ENCODE data around the gene ALMS1. TPM values are rescaled to one million over a fixed set of nuclear protein-coding genes. Genes with fewer than 3 reads are reported as not detected.
A peak's percentile ranks its signal among the peaks of the same experiment; 100 is the strongest.
"Not testable (repeated sequence)": the region's sequence is repeated elsewhere in the genome, so short reads cannot be mapped to it uniquely, and the experiment has no call there.

ALMS1 gene
- total RNA-seq, 1 experiment from 2014 or later, result 84.7 TPM

DNA sequence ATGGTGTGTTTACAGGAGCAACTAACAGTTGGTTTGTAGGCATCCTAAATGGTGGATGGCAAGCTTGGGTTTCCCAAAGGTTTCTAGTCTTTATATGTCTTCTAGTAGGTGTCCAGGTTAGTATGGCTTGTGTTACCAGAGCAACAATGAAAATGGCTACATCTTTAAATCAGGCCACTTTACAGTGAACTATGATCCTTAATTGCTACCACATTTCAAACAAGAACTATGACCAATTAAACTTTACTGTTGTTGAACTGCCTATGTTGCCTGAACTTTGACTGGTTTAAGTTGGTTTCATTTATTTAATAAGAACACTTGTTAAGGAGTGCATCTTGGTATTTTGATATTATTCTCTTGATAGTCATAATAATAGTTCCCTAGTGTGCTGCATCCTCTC lies 251.3 kb downstream of the ALMS1 start:
- not testable (repeated sequence) for DNase-seq

DNA sequence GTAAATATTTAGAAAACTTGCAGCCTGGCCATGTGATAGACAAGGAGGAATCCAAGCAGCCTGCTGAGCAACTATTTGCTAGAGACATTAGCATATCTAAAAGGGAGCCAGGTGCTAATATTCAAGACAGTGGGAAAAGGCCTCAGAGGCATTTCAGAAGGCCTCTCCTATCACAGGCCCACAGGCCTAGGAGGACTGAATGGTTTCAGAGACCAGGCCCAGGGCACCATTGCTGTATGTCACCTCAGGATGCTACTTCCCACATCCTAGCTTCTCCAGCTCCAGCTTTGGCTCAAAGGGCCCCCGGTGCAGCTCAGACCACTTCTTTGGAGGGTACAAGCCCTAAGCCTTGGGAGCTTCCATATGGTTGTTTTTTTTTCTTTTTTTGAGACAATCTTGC lies 252.8 kb downstream of the ALMS1 start:
- Histone ChIP-seq H3K4me1 (ENCODE audit: low read length) (no peaks in the 10 kb centered on the region), H3K27ac (ENCODE audit: low read length) (no peak overlapping the region), H3K36me3 (ENCODE audit: insufficient read depth, low read length) (no peaks in the 10 kb centered on the region), H3K4me2 (ENCODE audit: low read depth, low read length, poor library complexity, severe bottlenecking) (no peak overlapping the region), H3K79me2 (ENCODE audit: low read length) (no peaks in the 10 kb centered on the region), H3K4me3 (ENCODE audit: low read length) (no peak overlapping the region), H3K27me3 (ENCODE audit: low read length) (no peaks in the 10 kb centered on the region), H3K9me3 (ENCODE audit: low read length) (no peaks in the 10 kb centered on the region), H2AFZ (ENCODE audit: low read length) (no peak overlapping the region), H4K20me1 (ENCODE audit: insufficient read depth, low read depth, low read length) (no peaks in the 10 kb centered on the region), H3K9me2 (replicated peaks; ENCODE audit: insufficient read depth, low read length) (no peaks in the 10 kb centered on the region), H3K9ac (ENCODE audit: low read length) (no peak overlapping the region)
- DNase-seq, result no peak

More for the DNA sequence above, 251.3 kb downstream of the ALMS1 start:
- H3K36me3 ChIP-seq (ENCODE audit: insufficient read depth, low read length); H3K27me3 ChIP-seq (ENCODE audit: low read length); H3K9me2 ChIP-seq (replicated peaks; ENCODE audit: insufficient read depth, low read length); H3K4me3 ChIP-seq (ENCODE audit: low read length); H3K4me2 ChIP-seq (ENCODE audit: low read depth, low read length, poor library complexity, severe bottlenecking); H3K4me1 ChIP-seq (ENCODE audit: low read length); H3K79me2 ChIP-seq (ENCODE audit: low read length); H2AFZ ChIP-seq (ENCODE audit: low read length); H3K9ac ChIP-seq (ENCODE audit: low read length); H4K20me1 ChIP-seq (ENCODE audit: insufficient read depth, low read depth, low read length); H3K27ac ChIP-seq (ENCODE audit: low read length); H3K9me3 ChIP-seq (ENCODE audit: low read length): not testable (repeated sequence)

DNA sequence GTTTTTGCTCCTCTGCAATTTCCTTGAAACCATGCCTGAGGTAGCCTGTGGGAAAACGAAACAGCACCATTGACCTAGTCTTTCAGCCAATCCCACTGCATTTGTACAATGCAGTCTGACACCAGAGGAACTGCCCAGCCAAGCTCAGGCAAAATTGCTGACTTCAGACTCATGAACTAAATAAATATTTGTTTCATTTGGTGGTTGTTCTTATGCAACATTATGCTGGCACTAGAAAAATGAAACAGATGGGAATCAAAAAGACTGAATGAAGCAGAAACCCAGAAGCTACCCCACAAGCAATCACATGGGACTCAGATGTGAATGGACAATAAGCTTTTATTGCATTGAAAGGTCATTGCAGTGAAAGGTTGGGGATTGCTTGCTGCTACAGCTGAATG lies 254.9 kb downstream of the ALMS1 start:
- H3K79me2 ChIP-seq (ENCODE audit: low read length), result no peaks in the 10 kb centered on the region
- DNase-seq, result no peak
- H3K4me3 ChIP-seq (ENCODE audit: low read length), result no peak overlapping the region
- no peak overlapping the region for H2AFZ ChIP-seq (ENCODE audit: low read length)
- no peaks in the 10 kb centered on the region for H3K27me3 ChIP-seq (ENCODE audit: low read length)
- no peak overlapping the region for H3K9ac ChIP-seq (ENCODE audit: low read length)
- no peak overlapping the region for H3K27ac ChIP-seq (ENCODE audit: low read length)
- H3K36me3 ChIP-seq (ENCODE audit: insufficient read depth, low read length), result no peaks in the 10 kb centered on the region
- H3K4me2 ChIP-seq (ENCODE audit: low read depth, low read length, poor library complexity, severe bottlenecking), result no peak overlapping the region
- no peaks in the 10 kb centered on the region for H3K9me3 ChIP-seq (ENCODE audit: low read length)
- no peaks in the 10 kb centered on the region for H3K4me1 ChIP-seq (ENCODE audit: low read length)
- H3K9me2 ChIP-seq (replicated peaks; ENCODE audit: insufficient read depth, low read length), result no peaks in the 10 kb centered on the region
- no peaks in the 10 kb centered on the region for H4K20me1 ChIP-seq (ENCODE audit: insufficient read depth, low read depth, low read length)

DNA sequence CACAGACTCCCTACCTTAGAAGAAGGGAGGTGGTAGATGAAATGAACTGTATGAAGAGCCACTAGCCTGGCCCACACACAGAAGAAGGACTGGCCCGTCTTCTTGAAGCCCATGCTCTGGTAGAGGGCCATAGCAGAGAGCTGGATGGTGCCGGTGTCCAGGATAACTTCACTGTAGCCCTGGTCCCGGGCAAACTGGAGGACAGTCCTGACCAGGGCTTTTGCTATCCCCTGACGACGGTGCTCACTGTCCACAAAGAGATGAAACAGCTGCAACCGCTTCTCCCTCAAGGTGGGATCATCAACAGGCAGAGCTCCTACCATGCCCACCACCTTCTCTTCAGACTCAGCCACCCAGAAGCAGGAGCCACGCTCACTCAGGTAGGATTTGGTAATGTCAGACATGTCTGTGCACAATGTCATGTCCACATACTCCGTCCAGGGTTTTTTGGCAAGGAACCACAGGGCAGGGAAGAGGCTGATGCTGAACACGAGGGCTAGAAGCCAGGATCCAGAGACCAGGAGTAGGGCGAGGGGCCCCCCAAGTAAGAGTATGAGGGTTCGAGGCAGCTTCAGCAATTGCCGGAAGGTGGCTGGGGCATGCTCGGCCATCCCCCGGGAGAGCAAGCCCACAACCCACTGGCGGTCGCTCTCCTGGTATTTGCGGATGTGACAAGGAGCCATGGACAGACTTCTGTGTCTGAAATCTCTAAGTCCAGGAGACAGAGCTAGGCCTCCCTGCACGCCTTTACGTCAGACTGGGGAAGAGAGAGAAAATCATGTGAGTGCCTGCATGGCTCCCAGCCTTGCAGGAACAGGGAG lies 255.5 kb downstream of the ALMS1 start:
- no peak overlapping the region for H3K27ac ChIP-seq (ENCODE audit: low read length)

DNA sequence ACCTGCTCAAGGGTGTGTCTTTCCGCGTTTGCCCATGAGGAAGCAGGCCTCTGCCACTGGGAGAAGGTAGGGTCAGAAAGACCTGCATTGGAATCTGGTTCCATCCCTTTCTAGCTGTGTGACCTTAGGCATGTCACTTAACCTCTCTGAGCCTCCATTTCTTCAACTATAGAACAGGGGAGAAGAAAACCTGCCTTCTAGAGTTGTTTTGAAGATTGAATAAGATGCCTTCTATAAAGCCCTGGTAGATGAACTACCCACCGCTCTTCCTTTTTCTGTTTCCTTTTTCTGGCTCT lies 256.1 kb downstream of the ALMS1 start:
- Histone ChIP-seq H4K20me1 (ENCODE audit: insufficient read depth, low read depth, low read length) (no peaks in the 10 kb centered on the region), H3K27ac (ENCODE audit: low read length) (no peak overlapping the region), H3K27me3 (ENCODE audit: low read length) (no peaks in the 10 kb centered on the region), H2AFZ (ENCODE audit: low read length) (no peak overlapping the region), H3K9ac (ENCODE audit: low read length) (no peak overlapping the region), H3K4me2 (ENCODE audit: low read depth, low read length, poor library complexity, severe bottlenecking) (no peak overlapping the region), H3K9me3 (ENCODE audit: low read length) (no peaks in the 10 kb centered on the region), H3K36me3 (ENCODE audit: insufficient read depth, low read length) (no peaks in the 10 kb centered on the region), H3K4me1 (ENCODE audit: low read length) (no peaks in the 10 kb centered on the region), H3K4me3 (ENCODE audit: low read length) (no peak overlapping the region), H3K9me2 (replicated peaks; ENCODE audit: insufficient read depth, low read length) (no peaks in the 10 kb centered on the region), H3K79me2 (ENCODE audit: low read length) (no peaks in the 10 kb centered on the region)
- DNase-seq, result no peak

More for the DNA sequence above, 255.5 kb downstream of the ALMS1 start:
- Histone ChIP-seq H3K9me2 (replicated peaks; ENCODE audit: insufficient read depth, low read length) (no peaks in the 10 kb centered on the region), H3K9me3 (ENCODE audit: low read length) (no peaks in the 10 kb centered on the region), H3K79me2 (ENCODE audit: low read length) (no peaks in the 10 kb centered on the region), H3K4me3 (ENCODE audit: low read length) (no peak overlapping the region), H4K20me1 (ENCODE audit: insufficient read depth, low read depth, low read length) (no peaks in the 10 kb centered on the region), H3K27me3 (ENCODE audit: low read length) (no peaks in the 10 kb centered on the region), H3K36me3 (ENCODE audit: insufficient read depth, low read length) (no peaks in the 10 kb centered on the region), H2AFZ (ENCODE audit: low read length) (no peak overlapping the region), H3K4me2 (ENCODE audit: low read depth, low read length, poor library complexity, severe bottlenecking) (no peak overlapping the region), H3K4me1 (ENCODE audit: low read length) (no peaks in the 10 kb centered on the region), H3K9ac (ENCODE audit: low read length) (no peak overlapping the region)
- no peak for DNase-seq

DNA sequence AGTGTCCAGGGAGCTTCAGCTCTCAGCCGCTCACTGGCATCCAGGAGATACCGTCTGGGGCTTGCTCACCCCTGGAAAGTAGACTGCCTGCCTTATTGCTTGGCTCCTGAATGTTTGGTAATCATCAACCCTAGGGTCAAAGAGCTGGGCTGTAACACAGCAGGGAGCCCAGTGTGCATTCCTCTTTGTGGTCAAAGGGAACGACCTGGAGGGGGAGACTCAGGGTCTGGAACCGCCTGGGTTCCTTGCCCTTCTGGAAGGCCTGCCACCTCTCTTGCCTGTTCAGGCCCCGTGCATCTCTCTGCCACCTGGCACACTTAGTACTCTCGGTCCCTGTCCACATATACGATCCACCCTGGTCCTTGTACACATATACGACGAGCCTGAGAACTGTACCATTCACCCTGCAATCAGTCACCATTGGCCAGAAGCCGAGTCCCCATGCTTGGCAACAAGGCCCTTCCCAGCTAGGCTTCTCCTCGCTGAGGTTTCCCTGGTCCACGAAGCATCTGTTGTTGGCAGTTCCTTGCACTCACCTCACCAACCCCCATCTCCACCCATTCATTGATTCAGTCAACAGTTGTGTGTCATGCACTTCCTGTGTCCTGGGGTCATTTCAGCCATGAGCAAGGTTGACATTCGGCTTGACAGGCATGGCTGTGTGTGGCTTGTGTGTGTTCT lies 256.8 kb downstream of the ALMS1 start, which contains the start of gene NAT8:
NAT8 (minus strand) TSS at position 85 of the 681 bp plus-strand sequence. CDS start 794 bp downstream, outside the sequence.
- H3K4me3 ChIP-seq (ENCODE audit: low read length), result no peak within 1 kb of the TSS
- no peaks in the 10 kb centered on the region for H3K79me2 ChIP-seq (ENCODE audit: low read length)
- H3K9me2 ChIP-seq (replicated peaks; ENCODE audit: insufficient read depth, low read length), result no peaks in the 10 kb centered on the region
- H2AFZ ChIP-seq (ENCODE audit: low read length), result no peak within 1 kb of the TSS
- no peaks in the 10 kb centered on the region for H4K20me1 ChIP-seq (ENCODE audit: insufficient read depth, low read depth, low read length)
- no peak within 1 kb of the TSS for H3K9ac ChIP-seq (ENCODE audit: low read length)
- H3K27ac ChIP-seq (ENCODE audit: low read length), result no peak within 1 kb of the TSS
- no peak within 1 kb of the TSS for H3K4me2 ChIP-seq (ENCODE audit: low read depth, low read length, poor library complexity, severe bottlenecking)
- H3K9me3 ChIP-seq (ENCODE audit: low read length), result no peaks in the 10 kb centered on the region
- no peaks in the 10 kb centered on the region for H3K4me1 ChIP-seq (ENCODE audit: low read length)
- no peak for DNase-seq
- H3K36me3 ChIP-seq (ENCODE audit: insufficient read depth, low read length), result no peaks in the 10 kb centered on the region
- no peaks in the 10 kb centered on the region for H3K27me3 ChIP-seq (ENCODE audit: low read length)

DNA sequence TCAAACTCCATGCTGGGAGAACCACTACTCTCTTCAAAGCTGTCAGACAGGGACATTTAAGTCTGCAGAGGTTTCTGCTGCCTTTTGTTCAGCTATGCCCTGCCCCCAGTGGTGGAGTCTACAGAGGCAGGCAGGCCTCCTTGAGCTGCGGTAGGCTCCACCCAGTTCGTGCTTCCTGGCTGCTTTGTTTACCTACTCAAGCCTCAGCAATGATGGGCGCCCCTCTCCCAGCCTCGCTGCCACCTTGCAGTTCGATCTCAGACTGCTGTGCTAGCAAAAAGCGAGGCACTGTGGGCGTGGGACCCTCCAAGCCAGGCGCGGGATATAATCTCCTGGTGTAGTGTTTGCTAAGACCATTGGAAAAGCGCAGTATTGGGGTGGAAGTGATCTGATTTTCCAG lies 262.1 kb downstream of the ALMS1 start:
- not testable (repeated sequence) for H3K9me3 ChIP-seq (ENCODE audit: low read length); H3K36me3 ChIP-seq (ENCODE audit: insufficient read depth, low read length); H3K9ac ChIP-seq (ENCODE audit: low read length); H3K4me3 ChIP-seq (ENCODE audit: low read length); H3K79me2 ChIP-seq (ENCODE audit: low read length); H3K4me1 ChIP-seq (ENCODE audit: low read length); H2AFZ ChIP-seq (ENCODE audit: low read length); H3K27ac ChIP-seq (ENCODE audit: low read length); H3K9me2 ChIP-seq (replicated peaks; ENCODE audit: insufficient read depth, low read length); H3K27me3 ChIP-seq (ENCODE audit: low read length); H4K20me1 ChIP-seq (ENCODE audit: insufficient read depth, low read depth, low read length); H3K4me2 ChIP-seq (ENCODE audit: low read depth, low read length, poor library complexity, severe bottlenecking)
- peak; percentile 46 for DNase-seq

DNA sequence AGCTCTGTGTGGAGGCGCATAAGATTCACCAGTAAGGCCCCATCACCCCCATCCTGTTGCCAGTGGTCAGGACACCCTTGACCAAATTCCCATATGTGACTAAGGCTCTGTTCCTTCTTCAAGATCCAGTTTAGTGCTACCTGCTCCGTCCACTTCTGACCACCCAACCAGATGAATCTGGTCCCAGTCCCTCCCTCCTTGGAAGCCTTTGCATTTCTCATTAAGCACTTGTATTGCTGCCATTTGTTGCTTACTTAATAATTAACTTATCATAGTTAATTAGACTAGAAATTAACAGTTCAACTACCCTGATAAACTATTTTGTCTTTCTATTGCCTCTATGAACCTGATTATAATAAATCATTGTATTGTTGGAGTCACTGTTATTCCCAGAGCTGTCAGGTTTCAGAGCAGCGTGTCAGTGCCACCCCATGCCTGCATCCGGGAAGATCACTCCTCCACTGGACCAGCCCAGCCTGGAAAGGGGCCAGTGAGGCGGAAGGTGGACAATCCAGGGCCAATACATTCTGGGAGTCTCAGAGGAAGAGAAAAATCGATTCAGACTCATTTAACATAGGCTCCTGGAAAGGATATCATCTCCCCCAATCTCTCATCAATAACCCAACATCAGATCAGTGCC lies 266.1 kb downstream of the ALMS1 start:
- Histone ChIP-seq H3K9me2 (replicated peaks; ENCODE audit: insufficient read depth, low read length) (no peaks in the 10 kb centered on the region), H3K9ac (ENCODE audit: low read length) (no peak overlapping the region), H3K4me3 (ENCODE audit: low read length) (no peak overlapping the region), H3K9me3 (ENCODE audit: low read length) (no peaks in the 10 kb centered on the region), H3K4me2 (ENCODE audit: low read depth, low read length, poor library complexity, severe bottlenecking) (no peak overlapping the region), H3K79me2 (ENCODE audit: low read length) (no peaks in the 10 kb centered on the region), H3K4me1 (ENCODE audit: low read length) (0 out of 2 replicates have a peak, but pooled peaks cover 2% of the 10 kb centered on the region), H3K27me3 (ENCODE audit: low read length) (no peaks in the 10 kb centered on the region), H3K36me3 (ENCODE audit: insufficient read depth, low read length) (no peaks in the 10 kb centered on the region), H4K20me1 (ENCODE audit: insufficient read depth, low read depth, low read length) (no peaks in the 10 kb centered on the region), H3K27ac (ENCODE audit: low read length) (no peak overlapping the region), H2AFZ (ENCODE audit: low read length) (no peak overlapping the region)
- DNase-seq, result peak; percentile 29
